Right lobe of liver (tissue), 6 donors: ENCODE data around the gene PDE10A. TPM values are rescaled to one million over a fixed set of nuclear protein-coding genes. Genes with fewer than 3 reads are reported as not detected.
"Not testable (repeated sequence)": the region's sequence is repeated elsewhere in the genome, so short reads cannot be mapped to it uniquely, and the experiment has no call there.

Experiments
- ATAC-seq, 4 donors: fragments of 200-7000 bp; cut with Tn5 transposase; one replicate each; pipeline ENCODE4 v1.9.1; 2020; ENCODE audit warnings: mild to moderate bottlenecking in 4 of 4, moderate library complexity in 4 of 4
- DNase-seq, 3 donors: peaks; one replicate each; pipeline ENCODE4 v3.0.0-alpha.2; 2020
- H3K27ac ChIP-seq, 3 donors: fragments of 200-600 bp; one replicate each; pipeline ENCODE4 v1.8.0; 2022
- H3K27me3 ChIP-seq, 2 donors: fragments of 200-600 bp; one replicate each; pipeline ENCODE4 v1.8.0; 2022
- H3K36me3 ChIP-seq, 4 donors: fragments of 200-600 bp; sonication (generic) in 1 of 4; one replicate each; pipeline versions ENCODE4 v1.5.1 to v1.8.0; 2017 to 2022; ENCODE audit warnings: control low read depth in 1 of 4
- H3K4me1 ChIP-seq, 4 donors: fragments of 200-600 bp; sonication (generic) in 1 of 4; one replicate each; pipeline versions ENCODE4 v1.5.1 to v1.8.0; 2017 to 2022; ENCODE audit warnings: control low read depth in 1 of 4
- H3K4me3 ChIP-seq, 3 donors: fragments of 200-600 bp; one replicate each; pipeline ENCODE4 v1.8.0; 2022
- H3K9me3 ChIP-seq, 4 donors: fragments of 200-600 bp; sonication (generic) in 1 of 4; one replicate each; pipeline versions ENCODE4 v1.5.1 to v1.8.0; 2017 to 2022; ENCODE audit warnings: control low read depth in 1 of 4
- POLR2A ChIP-seq: fragments of 450-650 bp; IDR thresholded peaks from one replicate; pipeline ENCODE4 v1.6.1; 2017; ENCODE audit warnings: antibody characterized with exemption, mild to moderate bottlenecking
- WGBS: methylation state at CpG from one replicate; pipeline ENCODE4 v1.1.6; 2018; ENCODE audit warnings: low coverage, low lambda C conversion rate; ENCODE audit not compliant: insufficient coverage; ENCODE audit errors: missing lambda C conversion rate; 5-methylcytosine and 5-hydroxymethylcytosine counted together
- intact Hi-C, 2 donors: fragments of 100-400 bp; cut with DNase I; formaldehyde crosslinking; loops; one replicate each; pipeline versions ENCODE4 v1.11.2 to v1.14.1; 2022
- total RNA-seq, 6 experiments: library from RNA; depleted of rRNA in 2 of 6; stranded (reverse); fragments of >200 nt in 2 of 6; fragmentation: NEBNext Ultra II Directional in 3 of 6; extraction: Animal tissue kit (Norgen Biotek cat#: 25700) in 3 of 6; gene quantifications; one replicate each; pipeline versions ENCODE4 v1.1.0 to v1.2.4, GENCODE V29; 2016 to 2023
- TF ChIP-seq, protein P1 (sequence below), 4 donors: fragments of 200-600 bp in 3 of 4; fragments of 450-650 bp in 1 of 4; IDR thresholded peaks; one replicate each; pipeline versions ENCODE4 v1.5.1 to v1.8.0; 2016 to 2022; ENCODE audit warnings: antibody characterized with exemption in 4 of 4, mild to moderate bottlenecking in 2 of 4
- donor health status: DM: no; HTN: yes; CAD: no.
- donor health status: DM: no; HTN: no; CAD: no.
- donor health status: DM: no; HTN: no; CAD: no.
- donor health status: DM: no; HTN: yes; CAD: no.
- donor health status: DM: no; HTN: yes; CAD: no.

PDE10A gene
- total RNA-seq, 6 experiments from 2014 or later: 0.48 to 1.5 (median 0.65) TPM

- no peaks in the 10 kb centered on the region for H3K4me1 ChIP-seq
- DNase-seq (no peak), ATAC-seq (no peak)
- 25% methylated on average over 2 of the region's 3 CpGs for WGBS
- no peaks in the 10 kb centered on the region for H3K27me3 ChIP-seq
- intact Hi-C loops: no loop called here
- no peak overlapping the region for H3K4me3 ChIP-seq
- H3K27ac ChIP-seq: no peak overlapping the region
- H3K36me3 ChIP-seq: no peaks in the 10 kb centered on the region
- TF ChIP-seq, protein P1, sequence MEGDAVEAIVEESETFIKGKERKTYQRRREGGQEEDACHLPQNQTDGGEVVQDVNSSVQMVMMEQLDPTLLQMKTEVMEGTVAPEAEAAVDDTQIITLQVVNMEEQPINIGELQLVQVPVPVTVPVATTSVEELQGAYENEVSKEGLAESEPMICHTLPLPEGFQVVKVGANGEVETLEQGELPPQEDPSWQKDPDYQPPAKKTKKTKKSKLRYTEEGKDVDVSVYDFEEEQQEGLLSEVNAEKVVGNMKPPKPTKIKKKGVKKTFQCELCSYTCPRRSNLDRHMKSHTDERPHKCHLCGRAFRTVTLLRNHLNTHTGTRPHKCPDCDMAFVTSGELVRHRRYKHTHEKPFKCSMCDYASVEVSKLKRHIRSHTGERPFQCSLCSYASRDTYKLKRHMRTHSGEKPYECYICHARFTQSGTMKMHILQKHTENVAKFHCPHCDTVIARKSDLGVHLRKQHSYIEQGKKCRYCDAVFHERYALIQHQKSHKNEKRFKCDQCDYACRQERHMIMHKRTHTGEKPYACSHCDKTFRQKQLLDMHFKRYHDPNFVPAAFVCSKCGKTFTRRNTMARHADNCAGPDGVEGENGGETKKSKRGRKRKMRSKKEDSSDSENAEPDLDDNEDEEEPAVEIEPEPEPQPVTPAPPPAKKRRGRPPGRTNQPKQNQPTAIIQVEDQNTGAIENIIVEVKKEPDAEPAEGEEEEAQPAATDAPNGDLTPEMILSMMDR (IDR thresholded peaks at IDR 0.05): no peak
- no peaks in the 10 kb centered on the region for H3K9me3 ChIP-seq
Measured at GRCh38 chr6:165611294-165611693, 51.7 kb downstream of the PDE10A start.

DNA sequence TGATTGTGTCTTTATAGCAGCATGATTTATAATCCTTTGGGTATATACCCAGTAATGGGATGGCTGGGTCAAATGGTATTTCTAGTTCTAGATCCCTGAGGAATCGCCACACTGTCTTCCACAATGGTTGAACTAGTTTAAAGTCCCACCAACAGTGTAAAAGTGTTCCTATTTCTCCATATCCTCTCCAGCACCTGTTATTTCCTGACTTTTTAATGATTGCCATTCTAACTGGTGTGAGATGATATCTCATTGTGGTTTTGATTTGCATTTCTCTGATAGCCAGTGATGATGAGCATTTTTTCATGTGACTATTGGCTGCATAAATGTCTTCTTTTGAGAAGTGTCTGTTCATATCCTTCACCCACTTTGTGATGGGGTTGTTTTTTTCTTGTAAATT lies 54.5 kb downstream of the PDE10A start:
- H3K4me1 ChIP-seq, DNase-seq, H3K36me3 ChIP-seq, H3K9me3 ChIP-seq, H3K27ac ChIP-seq, ATAC-seq, intact Hi-C loops, H3K27me3 ChIP-seq, H3K4me3 ChIP-seq: not testable (repeated sequence)
- WGBS: 29% methylated on average over 1 of the region's 1 CpG

DNA sequence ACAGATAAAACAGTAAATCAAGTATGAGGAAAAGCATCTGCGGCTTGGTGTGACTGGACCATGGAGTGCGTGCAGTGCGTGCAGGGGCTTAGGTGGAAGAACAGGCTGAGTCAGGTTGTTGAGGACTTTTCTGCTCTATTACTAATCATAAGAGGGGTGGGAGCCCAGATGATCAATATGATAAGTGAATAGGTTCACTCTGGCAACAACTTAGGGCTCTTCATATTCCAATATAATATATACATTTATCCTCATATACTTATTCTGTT lies 56.4 kb downstream of the PDE10A start:
- TF ChIP-seq, protein P1 (IDR thresholded peaks at IDR 0.05): no peak
- TF ChIP-seq POLR2A: no peak
- H3K36me3 ChIP-seq: no peaks in the 10 kb centered on the region
- H3K4me3 ChIP-seq: no peak overlapping the region
- DNase-seq (no peak), ATAC-seq (no peak)
- H3K9me3 ChIP-seq: no peaks in the 10 kb centered on the region
- no peaks in the 10 kb centered on the region for H3K4me1 ChIP-seq
- intact Hi-C loops: no loop called here
- WGBS: 94% methylated on average over 3 of the region's 3 CpGs
- no peaks in the 10 kb centered on the region for H3K27me3 ChIP-seq
- H3K27ac ChIP-seq: no peak overlapping the region

GRCh38 chr6:165605901-165606739 lies 56.9 kb downstream of the PDE10A start:
- intact Hi-C loops: no loop called here
- H3K9me3 ChIP-seq: no peaks in the 10 kb centered on the region
- TF ChIP-seq, protein P1 (IDR thresholded peaks at IDR 0.05): no peak
- no peak for TF ChIP-seq POLR2A
- no peaks in the 10 kb centered on the region for H3K27me3 ChIP-seq
- no peak overlapping the region for H3K4me3 ChIP-seq
- ATAC-seq (no peak), DNase-seq (no peak)
- 43% methylated on average over 13 of the region's 13 CpGs for WGBS
- H3K27ac ChIP-seq: no peak overlapping the region
- H3K36me3 ChIP-seq: no peaks in the 10 kb centered on the region
- no peaks in the 10 kb centered on the region for H3K4me1 ChIP-seq

DNA sequence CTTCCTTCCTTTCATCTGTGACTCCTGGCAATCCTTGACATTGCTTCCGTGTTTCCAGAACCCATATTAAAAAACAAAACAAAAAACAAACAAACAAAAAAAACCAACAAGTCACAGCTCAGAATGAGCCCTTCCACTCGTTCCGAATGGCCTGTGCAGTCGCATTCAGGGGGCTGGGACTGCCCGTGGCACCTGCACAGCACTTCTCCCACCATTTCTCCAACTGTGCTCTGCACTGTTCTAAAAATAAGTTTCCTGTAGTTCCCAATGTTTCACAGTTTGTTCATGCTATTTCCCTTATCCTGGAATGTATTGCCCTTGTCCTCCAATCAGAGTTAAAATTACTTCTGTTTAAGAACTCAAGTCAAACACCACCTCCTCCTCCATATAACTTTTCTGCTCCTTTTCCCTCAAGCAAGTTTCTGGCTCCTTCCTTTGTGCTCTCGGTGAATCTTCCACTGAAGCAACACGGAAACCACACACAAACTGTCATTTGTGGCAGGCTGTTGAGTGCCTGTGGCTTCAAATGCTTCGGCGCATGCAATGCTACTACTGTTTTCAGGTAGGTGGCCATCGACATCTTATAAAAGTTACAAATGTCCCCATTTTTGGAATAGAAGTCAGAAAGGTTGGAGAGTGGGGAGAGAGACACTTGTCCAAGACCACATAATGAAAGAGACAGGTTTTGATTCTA lies 57.7 kb downstream of the PDE10A start:
- no peak for ATAC-seq
- WGBS: 69% methylated on average over 10 of the region's 10 CpGs

More for the DNA sequence above, 57.7 kb downstream of the PDE10A start:
- Histone ChIP-seq H3K36me3 (no peaks in the 10 kb centered on the region), H3K27me3 (no peaks in the 10 kb centered on the region), H3K4me3 (no peak overlapping the region), H3K9me3 (no peaks in the 10 kb centered on the region), H3K27ac (no peak overlapping the region), H3K4me1 (no peaks in the 10 kb centered on the region)
- intact Hi-C loops: no loop called here
- no peak for TF ChIP-seq POLR2A
- TF ChIP-seq, protein P1 (IDR thresholded peaks at IDR 0.05): no peak
- no peak for DNase-seq
